Fibroblast of villous mesenchyme (primary cell): ENCODE results near the gene RPTOR. TPM values are rescaled to one million over a fixed set of nuclear protein-coding genes. Genes with fewer than 3 reads are reported as not detected.
A peak's percentile ranks its signal among the peaks of the same experiment; 100 is the strongest.

Experiments used
- DNase-seq: peaks from one replicate; pipeline ENCODE4 v3.0.0-alpha.2; 2010; ENCODE audit warnings: low read depth
- H3K4me3 ChIP-seq: 2 replicates; pipeline ENCODE4 v1.5.1; 2011; ENCODE audit warnings: low read depth, mild to moderate bottlenecking, low read length
- CTCF ChIP-seq: IDR thresholded peaks from 2 replicates; pipeline ENCODE4 v1.5.1; 2012; ENCODE audit warnings: low read depth, mild to moderate bottlenecking, low read length; ENCODE audit not compliant: insufficient read depth
- total RNA-seq: library from RNA; depleted of rRNA; stranded (reverse); fragments of >200 nt; gene quantifications from 2 replicates; pipeline ENCODE4 v1.2.3, GENCODE V29; 2012

RPTOR gene
- total RNA-seq, 1 donor, result 35.8 TPM

- no peak overlapping the region for H3K4me3 ChIP-seq
- no peak for TF ChIP-seq CTCF
- no peak for DNase-seq
These were observed 281.1 kb downstream of the RPTOR start for GRCh38 chr17:80825471-80826345.

GRCh38 chr17:80826346-80826954, 281.8 kb downstream of the RPTOR start:
- DNase-seq, result no peak
- no peak for TF ChIP-seq CTCF
- H3K4me3 ChIP-seq, result no peak overlapping the region

- DNase-seq, result peak; percentile 92
- no peak overlapping the region for H3K4me3 ChIP-seq
- no peak for TF ChIP-seq CTCF
These were observed 282.5 kb downstream of the RPTOR start for GRCh38 chr17:80826955-80827645.

- no peak for DNase-seq
- TF ChIP-seq CTCF, result no peak
- H3K4me3 ChIP-seq, result no peak overlapping the region
These were observed 283.3 kb downstream of the RPTOR start for GRCh38 chr17:80827646-80828643.

GRCh38 chr17:80829166-80829813, 284.7 kb downstream of the RPTOR start:
- DNase-seq, result no peak
- no peak for TF ChIP-seq CTCF
- no peak overlapping the region for H3K4me3 ChIP-seq
